SU-DHL-6 (cell line): ENCODE measurements around the gene MYLK2.

Experiments used
- EZH2phosphoT487 ChIP-seq: fragments of 200-600 bp; sonication (generic), shearing (Covaris generic); conservative IDR thresholded peaks from 2 replicates; pipeline ENCODE4 v1.6.1; 2018; ENCODE audit warnings: mild to moderate bottlenecking, antibody characterized with exemption, low read length, moderate library complexity, mixed read lengths
- TF ChIP-seq, protein P1 (sequence below): fragments of 200-600 bp; sonication (generic); IDR thresholded peaks from one replicate; pipeline ENCODE4 v1.5.1; 2017; ENCODE audit warnings: antibody characterized with exemption, mild to moderate bottlenecking, low read length, moderate library complexity; ENCODE audit not compliant: insufficient read depth, poor library complexity, severe bottlenecking

DNA sequence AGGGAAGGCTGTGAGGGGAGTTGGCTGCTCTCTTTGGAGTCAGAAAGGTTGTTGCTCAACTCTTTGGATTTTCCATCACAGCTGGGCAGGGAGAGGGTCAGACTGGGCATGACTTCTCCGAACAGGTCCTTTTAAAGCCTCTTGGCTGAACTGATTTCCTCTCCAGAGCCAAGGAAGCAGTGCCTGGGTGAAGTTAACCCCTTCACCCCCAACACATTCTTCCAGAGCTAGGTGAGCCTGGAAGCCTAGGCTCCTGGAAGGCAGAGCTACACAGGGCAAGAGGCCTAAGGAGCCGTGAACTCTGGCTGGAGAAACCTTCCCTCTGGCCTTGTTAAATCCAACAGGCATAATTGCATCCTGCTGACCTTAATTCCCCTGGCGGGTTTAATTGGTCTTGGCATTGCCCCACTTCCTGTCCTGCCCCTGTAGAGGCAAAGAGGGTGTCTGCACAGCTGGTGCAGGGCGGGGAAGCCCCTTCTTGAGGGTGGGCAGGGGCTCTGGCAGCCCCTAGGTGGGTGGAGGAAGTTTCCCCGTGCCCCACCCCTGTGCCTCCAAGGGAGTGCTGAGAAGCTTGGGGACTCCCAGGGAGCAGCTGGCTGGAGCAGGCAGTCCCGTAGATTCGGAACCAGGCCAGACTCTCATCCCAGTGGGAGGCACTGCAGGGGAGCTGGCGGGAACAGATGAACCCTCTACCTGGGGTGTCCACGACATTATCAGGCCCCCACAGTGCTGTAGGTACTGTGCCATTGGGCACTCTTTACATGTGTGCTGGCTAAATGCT, 3.6 kb upstream of the MYLK2 start:
- TF ChIP-seq, protein P1, sequence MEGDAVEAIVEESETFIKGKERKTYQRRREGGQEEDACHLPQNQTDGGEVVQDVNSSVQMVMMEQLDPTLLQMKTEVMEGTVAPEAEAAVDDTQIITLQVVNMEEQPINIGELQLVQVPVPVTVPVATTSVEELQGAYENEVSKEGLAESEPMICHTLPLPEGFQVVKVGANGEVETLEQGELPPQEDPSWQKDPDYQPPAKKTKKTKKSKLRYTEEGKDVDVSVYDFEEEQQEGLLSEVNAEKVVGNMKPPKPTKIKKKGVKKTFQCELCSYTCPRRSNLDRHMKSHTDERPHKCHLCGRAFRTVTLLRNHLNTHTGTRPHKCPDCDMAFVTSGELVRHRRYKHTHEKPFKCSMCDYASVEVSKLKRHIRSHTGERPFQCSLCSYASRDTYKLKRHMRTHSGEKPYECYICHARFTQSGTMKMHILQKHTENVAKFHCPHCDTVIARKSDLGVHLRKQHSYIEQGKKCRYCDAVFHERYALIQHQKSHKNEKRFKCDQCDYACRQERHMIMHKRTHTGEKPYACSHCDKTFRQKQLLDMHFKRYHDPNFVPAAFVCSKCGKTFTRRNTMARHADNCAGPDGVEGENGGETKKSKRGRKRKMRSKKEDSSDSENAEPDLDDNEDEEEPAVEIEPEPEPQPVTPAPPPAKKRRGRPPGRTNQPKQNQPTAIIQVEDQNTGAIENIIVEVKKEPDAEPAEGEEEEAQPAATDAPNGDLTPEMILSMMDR, result no peak
- no peak for TF ChIP-seq EZH2phosphoT487
